BJ (cell line): ENCODE results near the gene ERC1. TPM values are rescaled to one million over a fixed set of nuclear protein-coding genes. Genes with fewer than 3 reads are reported as not detected.

ENCODE experiments used
- CTCF ChIA-PET: fragments of 350-600 bp; formaldehyde crosslinking; extraction: SDS; loops from one replicate; lab custom pipeline; 2021; ENCODE audit warnings: antibody characterized with exemption, inconsistent platforms; lab: Yijun Ruan, JAX
- POLR2A ChIA-PET: fragments of 300-600 bp; sonication (Branson Sonifier 250); formaldehyde crosslinking; extraction: SDS; loops from one replicate; lab custom pipeline; 2021; ENCODE audit warnings: antibody characterized with exemption; lab: Charles Lee
- DNase-seq: peaks from one replicate; pipeline ENCODE4 v3.0.0-alpha.2; 2011; ENCODE audit warnings: low read depth
- H3K27me3 ChIP-seq: 2 replicates; pipeline ENCODE4 v1.6.0; 2011; ENCODE audit warnings: low read length; ENCODE audit not compliant: control insufficient read depth, insufficient read depth
- H3K36me3 ChIP-seq: 2 replicates; pipeline ENCODE4 v1.5.1; 2011; ENCODE audit warnings: low read length; ENCODE audit not compliant: control insufficient read depth, insufficient read depth
- H3K4me3 ChIP-seq: 2 replicates; pipeline ENCODE4 v1.5.1; 2011; ENCODE audit warnings: low read depth, mild to moderate bottlenecking, control low read depth, low read length
- polyA plus RNA-seq: library from polyadenylated mRNA; depleted of rRNA; stranded (reverse); fragments of >200 nt; gene quantifications from 2 replicates; pipeline ENCODE4 v1.2.3, GENCODE V29; 2011
- TF ChIP-seq, protein P1 (sequence below): IDR thresholded peaks from 2 replicates; pipeline ENCODE4 v1.5.1; 2011; ENCODE audit warnings: low read depth, mild to moderate bottlenecking, control low read depth, inconsistent platforms, low read length, moderate library complexity; ENCODE audit not compliant: insufficient read depth

ERC1 gene
- polyA plus RNA-seq, 1 experiment = 14.5 TPM

GRCh38 chr12:1470051-1470450, 479.0 kb downstream of the ERC1 start:
- no peak overlapping the region for H3K4me3 ChIP-seq
- POLR2A ChIA-PET = no interaction called here
- no peaks in the 10 kb centered on the region for H3K36me3 ChIP-seq
- H3K27me3 ChIP-seq = no peaks in the 10 kb centered on the region
- CTCF ChIA-PET = no interaction called here
- TF ChIP-seq, protein P1, sequence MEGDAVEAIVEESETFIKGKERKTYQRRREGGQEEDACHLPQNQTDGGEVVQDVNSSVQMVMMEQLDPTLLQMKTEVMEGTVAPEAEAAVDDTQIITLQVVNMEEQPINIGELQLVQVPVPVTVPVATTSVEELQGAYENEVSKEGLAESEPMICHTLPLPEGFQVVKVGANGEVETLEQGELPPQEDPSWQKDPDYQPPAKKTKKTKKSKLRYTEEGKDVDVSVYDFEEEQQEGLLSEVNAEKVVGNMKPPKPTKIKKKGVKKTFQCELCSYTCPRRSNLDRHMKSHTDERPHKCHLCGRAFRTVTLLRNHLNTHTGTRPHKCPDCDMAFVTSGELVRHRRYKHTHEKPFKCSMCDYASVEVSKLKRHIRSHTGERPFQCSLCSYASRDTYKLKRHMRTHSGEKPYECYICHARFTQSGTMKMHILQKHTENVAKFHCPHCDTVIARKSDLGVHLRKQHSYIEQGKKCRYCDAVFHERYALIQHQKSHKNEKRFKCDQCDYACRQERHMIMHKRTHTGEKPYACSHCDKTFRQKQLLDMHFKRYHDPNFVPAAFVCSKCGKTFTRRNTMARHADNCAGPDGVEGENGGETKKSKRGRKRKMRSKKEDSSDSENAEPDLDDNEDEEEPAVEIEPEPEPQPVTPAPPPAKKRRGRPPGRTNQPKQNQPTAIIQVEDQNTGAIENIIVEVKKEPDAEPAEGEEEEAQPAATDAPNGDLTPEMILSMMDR = no peak
- DNase-seq = no peak

DNA sequence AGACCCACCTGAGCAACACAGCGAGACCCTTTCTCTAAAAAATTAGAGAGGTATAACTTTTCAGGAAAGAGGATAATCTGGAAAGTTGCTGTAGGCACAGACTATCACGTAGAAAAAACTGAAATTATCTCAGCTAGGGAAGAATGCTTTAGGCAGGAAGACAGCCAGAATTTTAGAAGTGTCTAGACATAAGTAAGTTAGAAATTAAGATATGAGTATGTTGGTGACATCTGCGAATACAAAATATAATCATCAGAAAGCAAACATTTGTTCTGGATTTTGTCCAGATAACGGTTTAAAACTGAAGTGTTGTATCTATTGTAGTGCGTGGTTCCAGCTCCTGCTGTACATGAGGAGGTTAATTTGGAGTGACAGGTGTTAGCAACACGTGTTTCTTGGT, 480.2 kb downstream of the ERC1 start:
- CTCF ChIA-PET = interaction anchor here (1.8 kb wide), 1 partner anchor 353 kb away, joined by 4 read pairs; no protein-coding TSS in a partner anchor
- H3K27me3 ChIP-seq = no peaks in the 10 kb centered on the region
- DNase-seq = no peak
- no peaks in the 10 kb centered on the region for H3K36me3 ChIP-seq
- H3K4me3 ChIP-seq = no peak overlapping the region
- TF ChIP-seq, protein P1 = no peak
- POLR2A ChIA-PET = no interaction called here

- Histone ChIP-seq H3K4me3 (no peak overlapping the region), H3K36me3 (no peaks in the 10 kb centered on the region), H3K27me3 (no peaks in the 10 kb centered on the region)
- ChIA-PET POLR2A (interaction anchor here (0.6 kb wide), 1 partner anchor 15 kb away, joined by 3 read pairs; no protein-coding TSS in a partner anchor), CTCF (interaction anchor here (2.0 to 2.9 kb wide), 2 partner anchors 15 to 355 kb away, joined by 6 to 8 read pairs; no protein-coding TSS in a partner anchor)
- TF ChIP-seq, protein P1 = no peak
- no peak for DNase-seq
Observed at GRCh38 chr12:1473418-1473817, 482.4 kb downstream of the ERC1 start.

DNA sequence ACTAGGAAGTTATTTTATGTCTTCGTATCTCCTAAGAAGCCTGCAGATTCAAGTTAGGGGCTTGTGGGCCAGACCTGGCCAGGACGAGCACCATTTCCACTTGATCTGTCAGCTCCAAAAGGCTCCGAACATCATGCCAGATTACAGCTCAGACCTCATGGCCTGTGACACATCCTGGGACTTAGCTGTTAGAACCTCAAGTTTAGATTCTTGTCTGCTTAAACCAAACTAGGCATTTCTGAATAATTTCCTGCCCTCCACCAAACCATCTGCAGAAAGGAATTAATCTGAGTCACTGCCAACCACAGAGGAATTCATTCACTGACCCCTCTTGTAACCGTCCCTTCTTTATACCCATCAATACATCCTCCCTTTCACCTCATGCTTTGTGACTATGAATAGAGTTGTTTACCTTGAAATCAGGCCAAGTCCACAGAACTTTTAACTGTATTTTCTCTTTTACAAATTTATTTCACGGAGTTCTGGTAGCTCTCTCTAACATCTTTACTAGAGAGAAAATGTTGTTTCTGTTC, 483.1 kb downstream of the ERC1 start:
- DNase-seq = peak; percentile 89
- H3K4me3 ChIP-seq = peak overlapping the region; percentile 10; the same call in 1 of the 2 replicates
- no peaks in the 10 kb centered on the region for H3K27me3 ChIP-seq
- TF ChIP-seq, protein P1 = no peak
- POLR2A ChIA-PET = interaction anchor here (0.6 kb wide), 1 partner anchor 16 kb away, joined by 3 read pairs; no protein-coding TSS in a partner anchor
- CTCF ChIA-PET = interaction anchor here (1.0 to 2.9 kb wide), 7 partner anchors 16 to 356 kb away, joined by 3 to 8 read pairs (median 4); no protein-coding TSS in a partner anchor
- no peaks in the 10 kb centered on the region for H3K36me3 ChIP-seq

DNA sequence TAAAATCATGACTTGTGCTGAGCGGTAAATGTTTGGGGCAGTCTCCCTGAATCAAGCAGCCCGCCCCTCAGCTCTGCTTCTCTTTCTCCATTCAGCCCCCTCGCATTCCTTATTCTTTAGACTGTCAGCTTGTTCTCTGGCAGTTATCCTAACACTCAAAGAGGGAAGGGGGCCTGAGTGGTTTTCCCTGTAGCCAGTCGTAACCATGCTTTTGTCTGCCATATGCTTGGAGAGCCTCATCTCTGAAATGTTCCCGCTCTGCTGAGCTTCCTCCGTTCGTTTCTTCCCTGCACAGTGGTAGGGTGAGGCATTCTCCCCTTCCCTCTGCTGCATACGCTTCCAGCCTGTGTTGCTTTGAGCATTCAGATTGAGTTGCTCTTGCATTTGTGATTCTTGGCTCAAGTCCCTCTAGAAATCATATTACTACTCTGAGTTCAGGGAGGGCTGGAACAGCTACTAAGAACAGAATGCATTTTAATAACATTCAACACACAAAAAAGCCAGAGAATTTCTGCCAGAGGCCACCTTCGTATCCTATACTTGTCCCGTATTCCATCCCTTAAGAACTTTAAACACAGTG, 483.6 kb downstream of the ERC1 start:
- Histone ChIP-seq H3K4me3 (peak overlapping the region; percentile 10; the same call in 1 of the 2 replicates), H3K27me3 (no peaks in the 10 kb centered on the region), H3K36me3 (no peaks in the 10 kb centered on the region)
- DNase-seq = peak; percentile 55
- ChIA-PET CTCF (interaction anchor here (1.0 to 2.9 kb wide), 6 partner anchors 15 to 356 kb away, joined by 3 to 8 read pairs (median 4); no protein-coding TSS in a partner anchor), POLR2A (no interaction called here)
- TF ChIP-seq, protein P1 = no peak
